ENCODE measurements around the gene PLCH1.

- TF ChIP-seq CTCF (IDR thresholded peaks at IDR 0.05): no peak
- no peak for TF ChIP-seq EZH2 (IDR thresholded peaks at IDR 0.05; ENCODE audit: borderline replicate concordance, insufficient read depth, low read depth, low read length, poor library complexity, severe bottlenecking)
These were observed 323.9 kb downstream of the PLCH1 start for GRCh38 chr3:155420881-155421486.

All from B cell (primary cell).